GM12874 (cell line): ENCODE results near the gene TNNT3.

Experiments
- TF ChIP-seq, protein P1 (sequence below): IDR thresholded peaks from 2 replicates; pipeline ENCODE4 v1.5.1; 2011; ENCODE audit warnings: low read depth, mild to moderate bottlenecking, control low read depth, low read length, moderate library complexity; ENCODE audit not compliant: insufficient read depth

Gene TNNT3

DNA sequence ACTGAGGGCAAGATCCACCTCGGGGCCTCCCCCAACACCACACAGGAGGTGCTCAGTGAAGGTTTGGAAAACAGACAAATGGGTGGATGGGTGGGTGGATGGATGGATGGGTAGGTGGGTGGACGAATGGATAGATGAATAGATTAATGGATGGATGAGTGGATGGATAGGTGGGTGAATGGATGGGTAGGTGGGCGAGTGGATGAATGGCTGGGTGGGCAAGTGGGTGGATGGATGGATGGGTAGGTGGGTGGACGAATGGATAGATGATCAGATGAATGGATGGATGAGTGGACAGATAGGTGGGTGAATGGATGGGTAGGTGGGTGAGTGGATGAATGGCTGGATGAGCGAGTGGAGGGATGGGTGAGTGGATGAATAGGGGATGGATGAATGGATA, 26.9 kb upstream of the TNNT3 start:
- TF ChIP-seq, protein P1, sequence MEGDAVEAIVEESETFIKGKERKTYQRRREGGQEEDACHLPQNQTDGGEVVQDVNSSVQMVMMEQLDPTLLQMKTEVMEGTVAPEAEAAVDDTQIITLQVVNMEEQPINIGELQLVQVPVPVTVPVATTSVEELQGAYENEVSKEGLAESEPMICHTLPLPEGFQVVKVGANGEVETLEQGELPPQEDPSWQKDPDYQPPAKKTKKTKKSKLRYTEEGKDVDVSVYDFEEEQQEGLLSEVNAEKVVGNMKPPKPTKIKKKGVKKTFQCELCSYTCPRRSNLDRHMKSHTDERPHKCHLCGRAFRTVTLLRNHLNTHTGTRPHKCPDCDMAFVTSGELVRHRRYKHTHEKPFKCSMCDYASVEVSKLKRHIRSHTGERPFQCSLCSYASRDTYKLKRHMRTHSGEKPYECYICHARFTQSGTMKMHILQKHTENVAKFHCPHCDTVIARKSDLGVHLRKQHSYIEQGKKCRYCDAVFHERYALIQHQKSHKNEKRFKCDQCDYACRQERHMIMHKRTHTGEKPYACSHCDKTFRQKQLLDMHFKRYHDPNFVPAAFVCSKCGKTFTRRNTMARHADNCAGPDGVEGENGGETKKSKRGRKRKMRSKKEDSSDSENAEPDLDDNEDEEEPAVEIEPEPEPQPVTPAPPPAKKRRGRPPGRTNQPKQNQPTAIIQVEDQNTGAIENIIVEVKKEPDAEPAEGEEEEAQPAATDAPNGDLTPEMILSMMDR = no peak

DNA sequence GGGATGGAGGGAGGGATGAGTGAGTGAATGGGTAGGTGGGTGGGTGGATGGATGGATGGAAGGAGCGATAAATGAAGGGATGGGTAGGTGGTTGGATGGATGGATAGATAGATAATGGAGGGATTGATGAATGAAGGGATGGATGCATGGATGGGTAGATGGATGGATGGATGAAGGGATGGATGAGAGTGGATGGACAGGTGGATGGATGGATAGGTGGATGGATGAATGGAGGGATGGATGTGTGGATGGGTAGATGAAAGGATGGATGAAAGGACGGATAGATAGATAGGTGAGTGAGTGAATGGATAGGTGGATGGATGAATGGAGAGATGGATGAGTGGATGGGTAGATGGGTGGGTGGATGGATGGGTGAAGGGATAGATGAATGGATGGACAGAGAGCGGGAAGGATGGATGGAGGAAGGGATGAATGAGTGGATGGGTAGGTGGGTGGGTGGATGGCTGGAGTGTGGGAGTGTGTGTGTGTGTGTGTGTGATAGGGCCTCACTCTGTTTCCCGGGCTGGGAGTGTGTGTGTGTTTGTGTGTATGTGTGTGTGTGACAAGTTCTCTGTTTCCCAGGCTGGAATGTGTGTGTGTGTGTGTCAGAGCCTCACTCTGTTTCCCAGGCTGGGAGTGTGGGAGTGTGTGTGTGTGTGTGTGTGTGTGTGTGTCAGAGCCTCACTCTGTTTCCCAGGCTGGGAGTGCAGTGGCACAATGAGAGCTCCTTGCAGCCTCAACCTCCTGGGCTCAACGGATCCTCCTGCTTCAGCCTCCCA, 25.7 kb upstream of the TNNT3 start:
- TF ChIP-seq, protein P1 = no peak

DNA sequence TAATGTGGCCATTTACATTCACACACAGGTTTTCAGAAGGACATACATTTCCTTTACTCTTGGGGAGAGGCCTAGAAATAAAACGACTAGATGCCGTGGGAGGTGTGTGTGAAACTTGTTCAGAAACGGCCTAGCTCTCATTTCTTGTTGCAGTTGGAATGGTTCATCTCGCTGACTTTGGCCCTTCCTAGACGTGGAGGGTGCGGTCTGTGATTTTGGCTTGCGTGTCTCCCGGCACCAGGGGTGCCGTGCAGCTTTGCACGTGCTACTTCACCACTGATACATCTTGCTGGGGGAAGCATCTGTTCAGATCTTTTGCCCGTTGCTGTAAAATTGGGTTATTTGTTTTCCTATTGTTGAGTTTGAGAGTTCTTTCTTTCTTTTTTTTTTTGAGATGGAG, 24.7 kb upstream of the TNNT3 start:
- TF ChIP-seq, protein P1 = no peak

DNA sequence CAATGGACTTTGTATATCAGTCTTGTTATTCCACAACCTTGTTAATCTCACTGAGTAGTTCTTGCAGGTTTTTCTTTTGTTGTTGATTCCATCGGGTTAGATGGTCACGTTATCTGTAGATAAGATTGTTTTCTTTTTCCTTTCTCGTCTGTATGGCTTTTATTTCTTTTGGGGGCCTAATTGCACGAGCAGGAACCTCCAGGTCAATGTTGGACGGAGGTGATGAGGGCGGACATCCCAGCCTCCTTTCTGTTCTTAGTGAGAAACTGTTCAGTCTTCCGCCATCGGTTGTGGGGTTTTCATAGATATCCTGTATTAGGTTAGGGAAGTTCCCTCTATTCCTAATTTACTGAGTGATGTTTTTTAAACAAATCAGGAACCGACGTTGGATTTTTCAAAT, 23.0 kb upstream of the TNNT3 start:
- TF ChIP-seq, protein P1 = no peak

DNA sequence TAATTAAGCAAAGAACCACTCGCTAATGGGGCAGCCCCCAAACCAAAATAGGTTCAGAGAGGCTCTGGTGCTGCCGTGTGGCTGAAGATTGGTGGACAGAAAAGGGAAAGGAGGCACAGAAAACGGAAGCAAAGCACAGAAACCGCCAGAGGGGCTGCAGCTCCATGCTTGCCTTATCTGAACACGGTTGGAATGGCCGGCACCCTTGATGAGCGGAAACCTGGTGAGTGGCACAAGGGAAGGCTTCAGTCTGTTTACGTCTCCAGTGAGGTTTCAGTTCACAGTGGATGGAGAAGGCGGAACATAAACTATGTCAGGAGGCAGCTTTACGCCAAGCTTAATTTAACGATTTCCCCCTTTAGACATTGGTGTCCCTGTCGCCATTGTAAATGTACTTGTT, 22.6 kb upstream of the TNNT3 start:
- TF ChIP-seq, protein P1 = no peak

DNA sequence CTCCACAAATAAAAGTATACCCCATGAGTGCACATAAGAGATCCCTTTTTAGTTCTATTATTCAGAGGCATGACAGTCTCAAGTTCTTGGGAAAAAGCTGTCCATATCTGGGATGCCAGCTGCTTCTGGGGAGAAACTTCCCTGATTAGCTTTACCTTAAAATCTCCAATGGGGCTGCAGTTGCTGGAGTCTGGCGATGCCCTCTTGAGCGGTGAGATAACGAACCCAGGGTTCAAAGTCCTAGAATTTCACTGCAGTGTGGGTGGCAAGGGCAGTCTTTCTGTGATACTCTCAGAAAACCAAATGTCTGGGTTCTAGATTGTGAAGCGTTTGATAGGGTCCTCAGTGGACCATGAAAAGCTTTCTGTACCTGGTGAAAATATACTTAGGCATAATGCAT, 20.4 kb upstream of the TNNT3 start:
- TF ChIP-seq, protein P1 = no peak

DNA sequence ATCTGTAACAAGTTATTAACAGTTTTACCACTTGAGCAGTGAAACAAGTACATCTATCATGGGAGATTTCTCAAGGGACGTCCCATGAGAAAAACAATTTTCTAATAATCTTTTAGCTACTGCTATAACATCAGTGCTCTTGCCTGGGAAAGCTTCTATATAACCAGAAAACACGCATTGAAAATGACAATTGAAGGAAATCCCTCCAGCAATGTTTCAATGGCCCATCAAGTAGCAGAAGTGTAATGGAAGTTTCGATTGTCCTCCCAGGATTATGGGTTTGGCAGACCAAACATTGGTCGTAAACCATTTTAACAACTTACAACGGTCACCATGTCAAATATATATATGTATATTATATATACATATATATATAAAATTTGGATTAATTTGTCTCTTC, 19.8 kb upstream of the TNNT3 start:
- TF ChIP-seq, protein P1 = no peak
